H1 (cell line): Measurements from ENCODE around the gene CRTC3. TPM values are rescaled to one million over a fixed set of nuclear protein-coding genes. Genes with fewer than 3 reads are reported as not detected.

Experiments
- CTCF ChIA-PET: fragments of 300-600 bp; sonication (Branson Sonifier 250); formaldehyde crosslinking; loops from one replicate; lab custom pipeline; 2021; ENCODE audit not compliant: partially characterized antibody; lab: Charles Lee
- POLR2A ChIA-PET: fragments of 300-600 bp; sonication (Branson Sonifier 250); formaldehyde crosslinking; loops from one replicate; lab custom pipeline; 2021; ENCODE audit warnings: inconsistent platforms; ENCODE audit not compliant: partially characterized antibody; lab: Charles Lee
- DNase-seq, 2 experiments: peaks; one replicate each; pipeline versions ENCODE4 v3.0.0 to v3.0.0-alpha.2; 2010 to 2022; ENCODE audit warnings: low spot score in 2 of 2, low read depth in 1 of 2, mixed read lengths in 1 of 2
- FAIRE-seq: peaks from 2 replicates; lab custom pipeline; 2011; peaks lifted over from hg19 to GRCh38; lab: Jason Lieb, UNC
- H2AFZ ChIP-seq: 2 replicates; pipeline ENCODE4 v1.8.1; 2012; ENCODE audit warnings: low read length, inconsistent platforms
- H2AK5ac ChIP-seq: 2 replicates; pipeline ENCODE4 v1.6.1; 2013; ENCODE audit warnings: low read depth, low read length
- H2BK120ac ChIP-seq: replicated peaks from 2 replicates; pipeline ENCODE3; 2013; ENCODE audit warnings: low read depth, low read length, inconsistent platforms
- H2BK12ac ChIP-seq: 2 replicates; pipeline ENCODE4 v1.6.1; 2013; ENCODE audit warnings: low read depth, low read length
- H2BK15ac ChIP-seq: 2 replicates; pipeline ENCODE4 v1.6.1; 2013; ENCODE audit warnings: low read length
- H2BK20ac ChIP-seq: 2 replicates; pipeline ENCODE4 v1.6.1; 2013; ENCODE audit warnings: low read length
- H2BK5ac ChIP-seq: 2 replicates; pipeline ENCODE4 v1.6.1; 2013; ENCODE audit warnings: low read depth, low read length
- H3K14ac ChIP-seq: 2 replicates; pipeline ENCODE4 v1.6.1; 2013; ENCODE audit warnings: inconsistent platforms; ENCODE audit not compliant: insufficient read length
- H3K18ac ChIP-seq: 2 replicates; pipeline ENCODE4 v1.6.1; 2013; ENCODE audit warnings: low read length; ENCODE audit errors: extremely low read depth
- H3K23ac ChIP-seq: 2 replicates; pipeline ENCODE4 v1.6.1; 2013; ENCODE audit warnings: inconsistent platforms; ENCODE audit not compliant: insufficient read length
- H3K23me2 ChIP-seq: 2 replicates; pipeline ENCODE4 v1.6.1; 2013; ENCODE audit warnings: low read depth, low read length
- H3K27ac ChIP-seq: 2 replicates; pipeline ENCODE4 v1.6.1; 2011; ENCODE audit warnings: low read depth, low read length, inconsistent platforms
- H3K27me3 ChIP-seq, 4 experiments: replicated peaks in 1 of 4; 1 replicate in 1 of 4; 2 replicates in 3 of 4; pipeline versions ENCODE4 v1.6.1 to v1.8.1; 2011 to 2013; ENCODE audit warnings: low read length in 3 of 4, mild to moderate bottlenecking in 3 of 4, inconsistent platforms in 2 of 4, mixed read lengths in 2 of 4, moderate library complexity in 1 of 4; ENCODE audit not compliant: control insufficient read depth in 3 of 4, insufficient read depth in 3 of 4; ENCODE audit errors: extremely low read depth in 1 of 4
- H3K36me3 ChIP-seq, 4 experiments: 2 replicates each; pipeline versions ENCODE4 v1.6.1 to v1.8.1; 2011 to 2013; ENCODE audit warnings: mild to moderate bottlenecking in 4 of 4, low read length in 3 of 4, moderate library complexity in 2 of 4, control low read depth in 1 of 4, inconsistent platforms in 1 of 4; ENCODE audit not compliant: insufficient read depth in 4 of 4, control insufficient read depth in 2 of 4
- H3K4ac ChIP-seq: replicated peaks from 2 replicates; pipeline ENCODE3; 2013; ENCODE audit warnings: low read length, low read depth, mixed read lengths, inconsistent platforms; ENCODE audit not compliant: insufficient read length
- H3K4me1 ChIP-seq, 4 experiments: replicated peaks in 1 of 4; 1 replicate in 1 of 4; 2 replicates in 3 of 4; pipeline versions ENCODE4 v1.6.1 to v1.8.1; 2011 to 2013; ENCODE audit warnings: low read length in 3 of 4, inconsistent platforms in 2 of 4, mixed read lengths in 1 of 4; ENCODE audit not compliant: insufficient read depth in 4 of 4, control insufficient read depth in 3 of 4
- H3K4me2 ChIP-seq, 2 experiments: 2 replicates each; pipeline versions ENCODE4 v1.6.1 to v1.8.1; 2011 to 2013; ENCODE audit warnings: low read depth in 2 of 2, low read length in 2 of 2, control low read depth in 1 of 2, inconsistent platforms in 1 of 2, mild to moderate bottlenecking in 1 of 2; ENCODE audit not compliant: insufficient read depth in 1 of 2
- H3K4me3 ChIP-seq, 4 experiments: fragments of 200-600, 300-600 bp in 1 of 4; sonication (generic), shearing (Covaris generic), sonication (Bioruptor Twin) in 1 of 4; 2 replicates each; pipeline versions ENCODE4 v1.5.1 to v1.8.1; 2011 to 2016; ENCODE audit warnings: low read length in 4 of 4, low read depth in 3 of 4, control low read depth in 2 of 4, inconsistent platforms in 2 of 4, mild to moderate bottlenecking in 2 of 4, mixed read lengths in 1 of 4, moderate library complexity in 1 of 4; ENCODE audit not compliant: insufficient read depth in 2 of 4; ENCODE audit errors: extremely low read depth in 1 of 4
- H3K56ac ChIP-seq: replicated peaks from 2 replicates; pipeline ENCODE3; 2013; ENCODE audit warnings: low read depth, mild to moderate bottlenecking, mixed read lengths, low read length, inconsistent platforms; ENCODE audit not compliant: insufficient read length
- H3K79me1 ChIP-seq: 2 replicates; pipeline ENCODE4 v1.6.1; 2013; ENCODE audit warnings: low read depth, low read length, control low read depth
- H3K79me2 ChIP-seq, 2 experiments: 2 replicates each; pipeline versions ENCODE4 v1.6.1 to v1.8.1; 2012 to 2013; ENCODE audit warnings: low read length in 2 of 2, mild to moderate bottlenecking in 2 of 2, inconsistent platforms in 1 of 2; ENCODE audit not compliant: insufficient read depth in 2 of 2, control insufficient read depth in 1 of 2
- H3K9ac ChIP-seq, 4 experiments: replicated peaks in 1 of 4; 1 replicate in 1 of 4; 2 replicates in 3 of 4; pipeline versions ENCODE4 v1.6.1 to v1.8.1; 2011 to 2013; ENCODE audit warnings: low read depth in 3 of 4, low read length in 3 of 4, control low read depth in 2 of 4, mild to moderate bottlenecking in 2 of 4, moderate library complexity in 2 of 4, inconsistent platforms in 1 of 4; ENCODE audit errors: extremely low read depth in 1 of 4
- H3K9me3 ChIP-seq, 2 experiments: 2 replicates each; pipeline versions ENCODE4 v1.6.1 to v1.8.1; 2012 to 2013; ENCODE audit warnings: mild to moderate bottlenecking in 2 of 2, moderate library complexity in 2 of 2, control low read depth in 1 of 2, inconsistent platforms in 1 of 2, low read depth in 1 of 2, low read length in 1 of 2, mixed read lengths in 1 of 2; ENCODE audit not compliant: insufficient read depth in 2 of 2
- H4K20me1 ChIP-seq, 2 experiments: replicated peaks in 1 of 2; 2 replicates each; pipeline versions ENCODE3 to v1.8.1; 2011 to 2013; ENCODE audit warnings: inconsistent platforms in 2 of 2, low read length in 2 of 2, mild to moderate bottlenecking in 1 of 2; ENCODE audit not compliant: insufficient read depth in 2 of 2, control insufficient read depth in 1 of 2
- H4K5ac ChIP-seq: 2 replicates; pipeline ENCODE4 v1.6.1; 2013; ENCODE audit warnings: low read length, low read depth, mixed read lengths, inconsistent platforms; ENCODE audit not compliant: insufficient read length
- H4K8ac ChIP-seq: 2 replicates; pipeline ENCODE4 v1.8.0; 2013; ENCODE audit warnings: mild to moderate bottlenecking, moderate library complexity, low read length, inconsistent platforms; ENCODE audit not compliant: insufficient read depth; ENCODE audit errors: extremely low read depth
- H4K91ac ChIP-seq: replicated peaks from 2 replicates; pipeline ENCODE3; 2013; ENCODE audit warnings: low read length, mixed read lengths, inconsistent platforms; ENCODE audit not compliant: insufficient read length
- GABPA ChIP-seq: IDR thresholded peaks from 2 replicates; pipeline ENCODE4 v1.6.1; 2011; ENCODE audit warnings: mild to moderate bottlenecking, low read length, moderate library complexity, borderline replicate concordance; ENCODE audit not compliant: insufficient read depth
- POU5F1 ChIP-seq: IDR thresholded peaks from 2 replicates; pipeline ENCODE4 v1.6.1; 2011; ENCODE audit warnings: low read depth, mild to moderate bottlenecking, low read length, moderate library complexity
- SAP30 ChIP-seq: fragments of 300-600 bp; sonication (generic); IDR thresholded peaks from 2 replicates; pipeline ENCODE4 v1.7.1; 2012; ENCODE audit warnings: low read length, moderate library complexity, mild to moderate bottlenecking, inconsistent platforms; ENCODE audit not compliant: insufficient read depth, insufficient replicate concordance
- SRF ChIP-seq: IDR thresholded peaks from 2 replicates; pipeline ENCODE4 v1.6.1; 2011; ENCODE audit warnings: mild to moderate bottlenecking, low read depth, low read length, moderate library complexity
- TBP ChIP-seq: IDR thresholded peaks from 2 replicates; pipeline ENCODE4 v1.6.1; 2011; ENCODE audit warnings: low read depth, low read length, improper control_type of control experiment
- TCF12 ChIP-seq: IDR thresholded peaks from 2 replicates; pipeline ENCODE4 v1.6.1; 2011; ENCODE audit warnings: low read depth, mild to moderate bottlenecking, low read length
- WGBS, 2 experiments: shearing (Covaris generic) in 1 of 2; methylation state at CpG; one replicate each; pipeline versions ENCODE4 v1.1.6 to v1.1.7; 2013 to 2015; ENCODE audit warnings: low lambda C conversion rate in 2 of 2, mixed read lengths in 2 of 2, inconsistent platforms in 1 of 2, low coverage in 1 of 2, missing lambda C conversion rate in 1 of 2; ENCODE audit not compliant: insufficient replicate concordance in 2 of 2, insufficient coverage in 1 of 2, insufficient read length in 1 of 2; ENCODE audit errors: extremely low coverage in 1 of 2, missing lambda C conversion rate in 1 of 2; 5-methylcytosine and 5-hydroxymethylcytosine counted together
- polyA plus RNA-seq, 7 experiments: library from polyadenylated mRNA; depleted of rRNA in 3 of 7; stranded (reverse) in 5 of 7; unstranded in 2 of 7; fragments of >200 nt in 5 of 7; fragments of 200-250 nt in 2 of 7; gene quantifications; 1 replicate in 5 of 7; 2 replicates in 1 of 7; 4 replicates in 1 of 7; pipeline versions ENCODE4 v1.2.1 to v1.2.3, GENCODE V29; 2011 to 2013; ENCODE audit warnings: missing spikeins in 2 of 7, mixed read lengths in 2 of 7
- total RNA-seq: library from RNA; stranded (reverse); fragmentation: NEBNext Ultra II Directional; extraction: Animal tissue kit (Norgen Biotek cat#: 25700); gene quantifications from 2 replicates; pipeline ENCODE4 v1.2.1, GENCODE V29; 2021

The CRTC3 gene
- total and polyA plus RNA-seq, 2 of the 8 experiments (the other 6 are each of a cell fraction or from before 2014, with no cell fraction given), result 5.0 to 5.3 TPM

GRCh38 chr15:90483012-90483307 is 46.8 kb upstream of the CRTC3 start:
- no peak overlapping the region for H2BK20ac ChIP-seq
- no peak overlapping the region for H3K14ac ChIP-seq
- no peak overlapping the region for H3K9ac ChIP-seq
- ChIA-PET CTCF (interaction anchor here (0.8 to 9.5 kb wide), 46 partner anchors 10 to 449 kb away, joined by 3 to 175 read pairs (median 7); partner anchors contain the start of gene ZNF774), POLR2A (interaction anchor here (1.1 kb wide), 1 partner anchor 163 kb away, joined by 4 read pairs; no protein-coding TSS in a partner anchor)
- no peak overlapping the region for H4K91ac ChIP-seq
- H3K27me3 ChIP-seq, result no peaks in the 10 kb centered on the region
- H4K20me1 ChIP-seq, result peaks cover 0 to 3% of the 10 kb centered on the region in 2 experiments
- no peak overlapping the region for H2BK5ac ChIP-seq
- no peak overlapping the region for H2BK120ac ChIP-seq
- H4K5ac ChIP-seq, result no peak overlapping the region
- no peak overlapping the region for H2AK5ac ChIP-seq
- no peak overlapping the region for H2AFZ ChIP-seq
- no peak overlapping the region for H3K27ac ChIP-seq
- H3K4me3 ChIP-seq, result no peak overlapping the region
- FAIRE-seq (no peak), DNase-seq (no peak)
- no peak overlapping the region for H3K4ac ChIP-seq
- no peak overlapping the region for H3K4me2 ChIP-seq
- no peak overlapping the region for H3K23ac ChIP-seq
- H3K9me3 ChIP-seq, result no peaks in the 10 kb centered on the region
- H3K56ac ChIP-seq, result no peak overlapping the region
- H3K36me3 ChIP-seq, result peaks cover 19 to 62% (median 42%) of the 10 kb centered on the region in 4 experiments
- H4K8ac ChIP-seq, result no peak overlapping the region
- no peaks in the 10 kb centered on the region for H3K4me1 ChIP-seq
- no peaks in the 10 kb centered on the region for H3K79me2 ChIP-seq
- H2BK15ac ChIP-seq, result no peak overlapping the region
- H3K18ac ChIP-seq, result no peak overlapping the region
- WGBS, 2 experiments, result 86% methylated on average over 1 of the region's 1 CpG; no CpG with 5 or more reads in 1 of the 2 experiments
- no peaks in the 10 kb centered on the region for H3K23me2 ChIP-seq
- no peaks in the 10 kb centered on the region for H3K79me1 ChIP-seq
- no peak overlapping the region for H2BK12ac ChIP-seq
- TF ChIP-seq POU5F1 (no peak), TCF12 (no peak), TBP (no peak), SRF (no peak), SAP30 (no peak), GABPA (no peak)
